C4-2B (cell line): ENCODE results near the gene MOXD1.

Source experiments
- CTCF ChIP-seq: fragments of 450-650 bp; conservative IDR thresholded peaks from 2 replicates; pipeline ENCODE4 v1.5.1; 2017; ENCODE audit warnings: mild to moderate bottlenecking
- ZFX ChIP-seq: fragments of 450-650 bp; IDR thresholded peaks from 2 replicates; pipeline ENCODE4 v1.6.1; 2017

- TF ChIP-seq CTCF (no peak), ZFX (no peak)
Measured at GRCh38 chr6:132264021-132264500, 137.2 kb downstream of the MOXD1 start.
